Measurements from ENCODE around the gene OR51E1.

OR51E1 gene

GRCh38 chr11:4654635-4655369 lies 11.0 kb downstream of the OR51E1 start:
- no peak for DNase-seq

- DNase-seq: no peak
These were observed 15.1 kb downstream of the OR51E1 start for GRCh38 chr11:4658629-4659445.

GRCh38 chr11:4662876-4663275 lies 19.1 kb downstream of the OR51E1 start:
- DNase-seq: no peak

GRCh38 chr11:4664183-4664582 lies 20.4 kb downstream of the OR51E1 start:
- DNase-seq: no peak

GRCh38 chr11:4664786-4665185 lies 21.0 kb downstream of the OR51E1 start:
- DNase-seq: no peak

- no peak for DNase-seq
These were observed 21.6 kb downstream of the OR51E1 start for GRCh38 chr11:4665424-4665823.

GRCh38 chr11:4671741-4672140 lies 28.0 kb downstream of the OR51E1 start:
- no peak for DNase-seq

- no peak for DNase-seq
These were observed 28.7 kb downstream of the OR51E1 start for GRCh38 chr11:4672470-4672869.

- no peak for DNase-seq
These were observed 30.0 kb downstream of the OR51E1 start for GRCh38 chr11:4673781-4674180.

- DNase-seq: no peak
These were observed 34.2 kb downstream of the OR51E1 start for GRCh38 chr11:4677948-4678347.

- no peak for DNase-seq
These were observed 36.6 kb downstream of the OR51E1 start for GRCh38 chr11:4680341-4680740.

GRCh38 chr11:4682623-4683419 lies 39.0 kb downstream of the OR51E1 start:
- DNase-seq: no peak

GRCh38 chr11:4684631-4685285 lies 41.0 kb downstream of the OR51E1 start:
- no peak for DNase-seq

- no peak for DNase-seq
These were observed 51.7 kb downstream of the OR51E1 start for GRCh38 chr11:4695442-4695841.

GRCh38 chr11:4697585-4697984 lies 53.8 kb downstream of the OR51E1 start, which contains the start of gene OR51E2:
Gene OR51E2 (minus strand): TSS chr11:4697853. CDS start chr11:4682711, 15,142 bp downstream.
- no peak for DNase-seq

GRCh38 chr11:4699697-4700435 lies 56.1 kb downstream of the OR51E1 start:
- DNase-seq: no peak

GRCh38 chr11:4700436-4700820 lies 56.6 kb downstream of the OR51E1 start:
- no peak for DNase-seq

- DNase-seq: no peak
These were observed 60.4 kb downstream of the OR51E1 start, which contains the start of gene MMP26 for GRCh38 chr11:4704054-4704789. Gene MMP26 (plus strand): TSS chr11:4704784.

- DNase-seq: no peak
These were observed 61.1 kb downstream of the OR51E1 start for GRCh38 chr11:4704790-4705334.
